CD4-positive, CD25-positive, alpha-beta regulatory T cell (primary cell): Measurements from ENCODE around the gene PDE4D. TPM values are rescaled to one million over a fixed set of nuclear protein-coding genes. Genes with fewer than 3 reads are reported as not detected.
A peak's percentile ranks its signal among the peaks of the same experiment; 100 is the strongest.

ENCODE experiments used
- ATAC-seq, 2 donors: fragments of 150-1000 bp; cut with Tn5 transposase; one replicate each; pipeline ENCODE4 v1.10.0; 2021; ENCODE audit warnings: low read depth in 2 of 2, moderate number of reproducible peaks in 2 of 2, moderate library complexity in 1 of 2
- DNase-seq, 3 donors: peaks; one replicate each; pipeline versions ENCODE4 v3.0.0 to v3.0.0-alpha.2; 2012 to 2022; ENCODE audit warnings: mixed read lengths in 1 of 3
- H3K27ac ChIP-seq: one replicate; pipeline ENCODE4 v1.7.0; 2013; ENCODE audit warnings: mild to moderate bottlenecking, low read length; ENCODE audit not compliant: insufficient read depth, poor library complexity, severe bottlenecking
- H3K27me3 ChIP-seq: one replicate; pipeline ENCODE4 v1.7.0; 2013; ENCODE audit warnings: low read length; ENCODE audit not compliant: control insufficient read depth, insufficient read depth
- H3K36me3 ChIP-seq: one replicate; pipeline ENCODE4 v1.7.0; 2013; ENCODE audit warnings: mild to moderate bottlenecking, low read length, moderate library complexity; ENCODE audit not compliant: control insufficient read depth, insufficient read depth
- H3K4me1 ChIP-seq: 2 replicates; pipeline ENCODE4 v1.7.0; 2013; ENCODE audit warnings: mild to moderate bottlenecking, low read length; ENCODE audit not compliant: insufficient read depth, control insufficient read depth, poor library complexity, severe bottlenecking
- H3K4me3 ChIP-seq: one replicate; pipeline ENCODE4 v1.7.0; 2013; ENCODE audit warnings: low read depth, mild to moderate bottlenecking, low read length, moderate library complexity
- H3K9me3 ChIP-seq, 2 experiments: 1 replicate in 1 of 2; 2 replicates in 1 of 2; pipeline ENCODE4 v1.7.0; 2013; ENCODE audit warnings: low read length in 2 of 2, mild to moderate bottlenecking in 1 of 2, moderate library complexity in 1 of 2; ENCODE audit not compliant: control insufficient read depth in 2 of 2
- H3K27ac Mint-ChIP-seq, 3 donors: one replicate each; pipeline ENCODE4 v1.8.0; 2020 to 2022; ENCODE audit warnings: mild to moderate bottlenecking in 3 of 3, mixed read lengths in 3 of 3, moderate library complexity in 2 of 3
- H3K27me3 Mint-ChIP-seq: one replicate; pipeline ENCODE4 v1.8.0; 2022; ENCODE audit warnings: mild to moderate bottlenecking, mixed read lengths
- H3K36me3 Mint-ChIP-seq: one replicate; pipeline ENCODE4 v1.8.0; 2020; ENCODE audit warnings: mixed read lengths
- H3K4me1 Mint-ChIP-seq, 4 donors: one replicate each; pipeline ENCODE4 v1.8.0; 2020 to 2022; ENCODE audit warnings: mixed read lengths in 4 of 4, mild to moderate bottlenecking in 1 of 4
- H3K4me3 Mint-ChIP-seq, 4 donors: one replicate each; pipeline ENCODE4 v1.8.0; 2020 to 2022; ENCODE audit warnings: mild to moderate bottlenecking in 4 of 4, mixed read lengths in 4 of 4, moderate library complexity in 3 of 4
- H3K9me3 Mint-ChIP-seq, 7 donors: one replicate each; pipeline ENCODE4 v1.8.0; 2020 to 2022; ENCODE audit warnings: mixed read lengths in 7 of 7, mild to moderate bottlenecking in 3 of 7, moderate library complexity in 2 of 7
- polyA plus RNA-seq, 4 donors: library from polyadenylated mRNA; unstranded; fragments of 300-500 nt; fragmentation: Illumina TruSeq; gene quantifications; one replicate each; pipeline ENCODE4 v1.2.3, GENCODE V29; 2021
- total RNA-seq: library from RNA; stranded (reverse); gene quantifications from one replicate; pipeline ENCODE4 v1.2.3, GENCODE V29; 2022

The PDE4D gene
- total and polyA plus RNA-seq, 5 donors from 2014 or later = 2.1 to 39.9 (median 4.8) TPM

DNA sequence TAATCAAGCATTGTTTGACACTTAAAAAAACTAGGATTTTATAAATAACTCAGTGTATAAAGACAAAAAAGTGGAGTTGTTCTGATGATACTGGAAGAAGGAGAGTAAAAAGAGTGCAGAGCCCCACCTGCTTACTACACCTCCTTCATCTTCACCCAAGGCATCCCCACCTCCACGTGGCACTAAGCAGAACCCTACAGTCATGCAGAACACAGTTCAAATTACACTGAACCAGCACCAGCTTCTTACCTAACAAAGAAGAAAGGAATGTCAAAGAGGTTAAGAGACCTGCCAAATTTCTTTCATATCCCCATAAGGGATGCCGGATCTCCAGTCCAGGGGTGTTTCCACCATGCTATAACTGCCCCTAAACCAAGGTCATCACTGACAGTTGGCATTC lies 55.5 kb downstream of the PDE4D start:
- H3K27me3 ChIP-seq = no peaks in the 10 kb centered on the region
- DNase-seq = no peak
- no peak overlapping the region for H3K4me3 ChIP-seq
- Mint-ChIP-seq H3K27ac (no peak overlapping the region), H3K27me3 (no peaks in the 10 kb centered on the region), H3K36me3 (no peaks in the 10 kb centered on the region), H3K4me3 (no peak overlapping the region), H3K9me3 (peaks cover 0 to 2% (median 0%) of the 10 kb centered on the region in 7 donors), H3K4me1 (no peaks in the 10 kb centered on the region)
- no peak overlapping the region for H3K27ac ChIP-seq
- no peak for ATAC-seq
- no peaks in the 10 kb centered on the region for H3K36me3 ChIP-seq
- H3K9me3 ChIP-seq = no peaks in the 10 kb centered on the region
- H3K4me1 ChIP-seq = no peaks in the 10 kb centered on the region

DNA sequence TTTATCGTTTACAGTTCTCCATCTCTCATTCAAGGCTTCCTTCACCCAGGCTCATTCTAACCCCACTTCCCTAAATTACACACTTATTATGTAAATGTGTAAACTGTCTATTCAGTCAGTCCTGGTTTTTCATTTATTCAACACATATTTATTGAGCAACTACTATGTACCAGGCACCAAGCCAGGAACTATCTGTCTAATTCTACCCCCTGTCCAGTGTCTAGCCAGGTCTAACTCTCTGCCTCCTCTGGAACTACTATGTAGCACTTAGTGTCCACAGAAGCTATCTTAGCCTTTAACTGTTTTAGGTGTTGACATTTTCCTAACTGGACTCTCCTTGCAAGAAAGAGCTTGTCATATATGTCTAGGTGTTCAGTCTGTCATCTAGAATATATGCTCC lies 56.5 kb downstream of the PDE4D start:
- Histone ChIP-seq H3K36me3 (no peaks in the 10 kb centered on the region), H3K9me3 (no peaks in the 10 kb centered on the region), H3K27ac (no peak overlapping the region), H3K4me3 (no peak overlapping the region), H3K27me3 (no peaks in the 10 kb centered on the region), H3K4me1 (no peaks in the 10 kb centered on the region)
- Mint-ChIP-seq H3K4me1 (no peaks in the 10 kb centered on the region), H3K27me3 (peaks cover 6% of the 10 kb centered on the region), H3K36me3 (no peaks in the 10 kb centered on the region), H3K9me3 (peaks cover 0 to 2% (median 0%) of the 10 kb centered on the region in 7 donors), H3K27ac (no peak overlapping the region), H3K4me3 (no peak overlapping the region)
- ATAC-seq (no peak), DNase-seq (no peak)

DNA sequence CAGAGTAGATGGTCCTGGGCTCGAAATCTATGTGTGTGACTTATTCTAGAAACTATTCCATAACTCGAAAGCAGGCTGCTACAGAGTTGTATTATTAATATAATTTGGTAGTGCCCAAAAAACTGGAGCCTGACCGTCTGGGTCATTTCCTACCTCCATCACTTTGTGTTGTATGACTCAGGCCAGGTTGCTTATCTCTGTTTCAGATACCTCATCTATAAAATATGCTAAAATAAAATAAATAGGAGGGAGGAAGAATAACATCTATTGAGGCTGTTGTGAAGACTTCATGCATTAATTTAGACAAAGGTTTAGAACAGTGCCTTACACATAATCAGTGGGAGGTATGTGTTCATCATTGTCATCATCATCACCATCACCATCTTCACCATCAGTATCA lies 57.7 kb downstream of the PDE4D start:
- Mint-ChIP-seq H3K27me3 (peaks cover 6% of the 10 kb centered on the region), H3K27ac (no peak overlapping the region), H3K4me1 (no peaks in the 10 kb centered on the region), H3K9me3 (peaks cover 0 to 2% (median 0%) of the 10 kb centered on the region in 7 donors), H3K4me3 (no peak overlapping the region), H3K36me3 (no peaks in the 10 kb centered on the region)
- H3K36me3 ChIP-seq = no peaks in the 10 kb centered on the region
- H3K27ac ChIP-seq = no peak overlapping the region
- ATAC-seq = no peak
- H3K9me3 ChIP-seq = no peaks in the 10 kb centered on the region
- H3K4me1 ChIP-seq = no peaks in the 10 kb centered on the region
- DNase-seq = no peak
- no peak overlapping the region for H3K4me3 ChIP-seq
- no peaks in the 10 kb centered on the region for H3K27me3 ChIP-seq

DNA sequence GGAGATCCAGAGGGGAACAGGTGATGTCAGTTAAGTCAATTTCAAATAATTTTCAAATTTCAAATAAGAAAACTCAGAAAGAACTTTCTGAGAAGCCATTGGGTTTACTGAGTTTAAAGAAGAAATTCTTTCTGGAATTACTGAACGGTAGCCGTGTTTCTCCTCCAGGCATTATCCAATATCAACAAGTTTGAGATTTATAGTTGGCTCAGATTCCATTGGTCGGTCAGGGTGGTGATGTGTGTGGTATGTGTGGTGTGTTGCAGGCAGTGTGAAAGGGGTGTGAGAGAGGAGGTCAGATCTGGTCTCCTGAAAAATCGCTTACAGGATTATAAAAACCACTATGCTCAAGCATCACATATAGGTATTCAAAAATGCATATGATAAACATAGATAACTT lies 60.1 kb downstream of the PDE4D start:
- H3K27ac Mint-ChIP-seq = no peak overlapping the region

DNA sequence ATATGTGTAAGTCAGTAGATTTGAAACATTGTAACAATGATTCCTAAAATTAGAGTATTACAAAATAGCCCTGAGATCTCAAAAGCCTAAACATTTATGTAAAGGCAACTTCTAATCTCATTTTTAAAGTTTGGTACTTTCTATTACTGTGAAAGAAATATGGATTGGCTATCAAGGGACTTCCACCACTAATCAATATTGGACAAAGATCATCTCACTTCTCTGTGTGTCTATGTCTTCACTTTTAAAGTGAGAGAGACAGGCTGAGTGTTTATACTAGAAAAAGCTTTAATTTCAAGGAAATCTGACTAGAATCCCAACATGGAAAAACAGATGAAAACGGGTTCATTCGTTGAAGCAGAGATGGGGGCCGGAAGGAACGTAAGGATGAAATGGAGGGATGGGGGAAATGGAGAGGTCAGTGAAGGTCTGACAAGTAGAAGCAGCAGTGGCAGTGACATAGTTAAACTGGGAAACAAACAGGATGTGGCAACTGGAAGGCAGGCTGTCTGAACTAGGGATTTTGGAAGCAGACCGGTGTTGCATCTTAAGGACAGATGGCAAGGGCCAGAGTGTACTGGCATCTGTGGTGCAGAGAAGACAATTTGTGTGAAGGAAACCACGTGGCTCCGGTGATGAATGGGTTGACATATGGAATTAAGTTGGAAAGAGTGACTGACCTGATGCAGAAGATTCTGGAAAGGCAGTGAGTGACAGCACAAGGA lies 60.8 kb downstream of the PDE4D start:
- no peaks in the 10 kb centered on the region for H3K9me3 ChIP-seq
- Mint-ChIP-seq H3K4me1 (no peaks in the 10 kb centered on the region), H3K27me3 (peaks cover 13% of the 10 kb centered on the region), H3K9me3 (peaks cover 0 to 2% (median 0%) of the 10 kb centered on the region in 7 donors), H3K4me3 (no peak overlapping the region), H3K27ac (peak overlapping the region in 1 of 3 donors; percentile 67), H3K36me3 (no peaks in the 10 kb centered on the region)
- no peak overlapping the region for H3K4me3 ChIP-seq
- H3K27ac ChIP-seq = no peak overlapping the region
- no peaks in the 10 kb centered on the region for H3K36me3 ChIP-seq
- no peak for ATAC-seq
- no peaks in the 10 kb centered on the region for H3K27me3 ChIP-seq
- DNase-seq = no peak
- no peaks in the 10 kb centered on the region for H3K4me1 ChIP-seq

More for the DNA sequence above, 60.1 kb downstream of the PDE4D start:
- Histone ChIP-seq H3K36me3 (no peaks in the 10 kb centered on the region), H3K9me3 (no peaks in the 10 kb centered on the region), H3K27ac (no peak overlapping the region), H3K4me3 (no peak overlapping the region), H3K27me3 (no peaks in the 10 kb centered on the region), H3K4me1 (no peaks in the 10 kb centered on the region)
- Mint-ChIP-seq H3K27me3 (peaks cover 12% of the 10 kb centered on the region), H3K9me3 (peaks cover 0 to 2% (median 0%) of the 10 kb centered on the region in 7 donors), H3K36me3 (no peaks in the 10 kb centered on the region), H3K4me3 (no peak overlapping the region), H3K4me1 (no peaks in the 10 kb centered on the region)
- ATAC-seq (no peak), DNase-seq (no peak)

DNA sequence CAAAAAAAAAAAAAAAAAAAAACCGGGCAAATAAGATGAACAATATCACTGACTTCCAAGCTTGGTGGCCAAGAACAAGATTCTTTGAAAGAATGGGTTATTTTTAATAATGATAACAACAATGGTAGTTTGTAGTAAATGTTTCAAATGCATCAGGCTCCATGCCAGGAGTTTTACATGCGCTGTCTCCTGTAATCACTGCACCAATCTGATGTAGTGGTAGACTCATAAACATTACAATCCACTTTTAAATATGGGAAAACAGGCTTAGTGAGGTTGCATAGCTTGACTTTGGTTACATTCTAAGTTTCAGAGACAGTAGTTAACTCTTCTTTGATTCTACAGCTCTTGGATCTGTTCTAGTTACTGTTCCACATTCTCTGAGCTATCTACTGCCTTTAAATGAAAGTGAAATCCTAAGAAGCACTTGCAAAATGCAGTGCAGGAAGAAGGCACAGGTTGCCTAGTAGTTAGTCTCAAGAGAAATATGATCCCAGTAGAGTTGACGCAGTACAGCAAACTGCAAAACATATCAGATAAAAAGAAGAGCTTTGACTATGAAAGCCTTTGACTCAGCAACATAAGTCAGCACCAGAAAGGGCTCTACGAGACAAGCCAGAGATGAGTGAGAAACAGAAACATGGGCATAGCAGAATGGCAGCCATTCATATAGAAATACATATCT lies 62.1 kb downstream of the PDE4D start:
- no peak overlapping the region for H3K27ac Mint-ChIP-seq
- H3K27ac ChIP-seq = no peak overlapping the region
- H3K4me3 Mint-ChIP-seq = no peak overlapping the region
- H3K4me1 ChIP-seq = no peaks in the 10 kb centered on the region
- H3K4me3 ChIP-seq = no peak overlapping the region
- H3K27me3 Mint-ChIP-seq = peaks cover 13% of the 10 kb centered on the region
- H3K4me1 Mint-ChIP-seq = no peaks in the 10 kb centered on the region
- no peaks in the 10 kb centered on the region for H3K27me3 ChIP-seq
- no peaks in the 10 kb centered on the region for H3K9me3 ChIP-seq
- no peaks in the 10 kb centered on the region for H3K36me3 ChIP-seq
- ATAC-seq (no peak), DNase-seq (no peak)
- no peaks in the 10 kb centered on the region for H3K36me3 Mint-ChIP-seq
- peaks cover 0 to 2% (median 0%) of the 10 kb centered on the region in 7 donors for H3K9me3 Mint-ChIP-seq

DNA sequence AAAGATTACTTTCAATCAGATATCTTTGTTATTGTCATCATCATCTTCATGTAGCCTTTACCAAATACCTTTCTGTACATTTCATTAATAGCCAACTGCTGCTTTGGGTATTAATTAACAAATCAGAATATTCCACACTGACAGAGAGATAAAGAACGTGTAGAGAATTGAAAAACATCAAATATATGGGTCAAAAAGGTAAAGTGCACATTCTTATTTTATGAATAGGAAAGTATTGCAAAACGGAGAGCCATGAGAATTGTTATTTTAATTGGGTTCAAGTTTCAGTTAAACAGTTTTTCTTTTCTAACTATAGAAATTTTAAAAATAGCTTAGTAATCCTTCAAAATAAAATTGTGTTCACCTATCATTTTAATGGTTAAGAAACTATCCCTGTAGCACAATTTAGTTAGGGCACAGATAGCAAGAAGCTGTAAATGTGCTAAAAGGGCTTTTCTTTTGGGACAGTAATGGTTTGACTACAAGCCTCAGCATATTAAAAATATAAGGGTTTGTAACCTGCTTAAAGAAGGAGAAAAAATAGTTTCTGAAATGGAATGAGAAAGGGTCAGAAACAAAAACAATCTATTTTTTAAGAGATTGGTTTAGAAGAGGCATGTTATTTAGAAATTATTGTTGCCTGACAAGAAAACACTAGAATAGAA lies 62.9 kb downstream of the PDE4D start:
- Mint-ChIP-seq H3K27ac (no peak overlapping the region), H3K4me3 (no peak overlapping the region), H3K27me3 (peaks cover 17% of the 10 kb centered on the region), H3K36me3 (no peaks in the 10 kb centered on the region), H3K4me1 (no peaks in the 10 kb centered on the region), H3K9me3 (peaks cover 0 to 2% (median 0%) of the 10 kb centered on the region in 7 donors)
- ATAC-seq (no peak), DNase-seq (no peak)
- H3K9me3 ChIP-seq = no peaks in the 10 kb centered on the region
- no peak overlapping the region for H3K27ac ChIP-seq
- H3K4me1 ChIP-seq = no peaks in the 10 kb centered on the region
- H3K36me3 ChIP-seq = no peaks in the 10 kb centered on the region
- no peaks in the 10 kb centered on the region for H3K27me3 ChIP-seq
- H3K4me3 ChIP-seq = no peak overlapping the region
